A673 (cell line): Measurements from ENCODE around the gene ABCF3. TPM values are rescaled to one million over a fixed set of nuclear protein-coding genes. Genes with fewer than 3 reads are reported as not detected.

Source experiments
- BruUV-seq: library from RNA; stranded (reverse); fragments of 400-500 nt; replicated peaks from 2 replicates; lab custom pipeline; 2021; lab: Mats Ljungman, UMichigan
- CTCF ChIA-PET: fragments of 300-600 bp; sonication (Branson Sonifier 250); formaldehyde crosslinking; loops from one replicate; lab custom pipeline; 2022; ENCODE audit warnings: antibody characterized with exemption; lab: Charles Lee
- POLR2A ChIA-PET: fragments of 300-600 bp; sonication (Branson Sonifier 250); formaldehyde crosslinking; loops from one replicate; lab custom pipeline; 2022; ENCODE audit warnings: antibody characterized with exemption; ENCODE audit not compliant: low non-redundant PET; lab: Charles Lee
- DNase-seq: peaks from one replicate; pipeline ENCODE4 v3.0.0-alpha.2; 2015; ENCODE audit warnings: low spot score
- H3K27ac ChIP-seq: fragments of 200-600 bp; sonication (generic); 2 replicates; pipeline ENCODE4 v1.5.1; 2016; ENCODE audit warnings: mixed run types, low read depth, mild to moderate bottlenecking, mixed read lengths, antibody characterized with exemption, low read length; ENCODE audit not compliant: poor library complexity, severe bottlenecking
- H3K27me3 ChIP-seq: fragments of 200-600 bp; sonication (generic); replicated peaks from 2 replicates; pipeline ENCODE4 v1.6.1; 2017; ENCODE audit warnings: mixed run types, low read depth, mild to moderate bottlenecking, mixed read lengths, antibody characterized with exemption, low read length; ENCODE audit not compliant: insufficient read depth, poor library complexity
- H3K36me3 ChIP-seq: fragments of 200-600 bp; sonication (generic); 2 replicates; pipeline ENCODE4 v1.6.1; 2016; ENCODE audit warnings: mixed run types, mild to moderate bottlenecking, mixed read lengths, antibody characterized with exemption, low read length; ENCODE audit not compliant: insufficient read depth, poor library complexity, severe bottlenecking
- H3K4me1 ChIP-seq: fragments of 200-600 bp; sonication (generic); 2 replicates; pipeline ENCODE4 v1.6.1; 2017; ENCODE audit warnings: mixed run types, mild to moderate bottlenecking, mixed read lengths, antibody characterized with exemption, low read length; ENCODE audit not compliant: insufficient read depth, poor library complexity, severe bottlenecking
- H3K4me3 ChIP-seq: fragments of 200-600 bp; sonication (generic); 2 replicates; pipeline ENCODE4 v1.5.1; 2016; ENCODE audit warnings: low read depth, mixed run types, mild to moderate bottlenecking, mixed read lengths, low read length; ENCODE audit not compliant: poor library complexity, severe bottlenecking
- H3K9me3 ChIP-seq: fragments of 200-600 bp; sonication (generic); 2 replicates; pipeline ENCODE4 v1.6.1; 2016; ENCODE audit warnings: mixed run types, low read depth, mild to moderate bottlenecking, mixed read lengths, antibody characterized with exemption, low read length; ENCODE audit not compliant: poor library complexity, severe bottlenecking
- EZH2 ChIP-seq: fragments of 200-600 bp; sonication (generic); IDR thresholded peaks from 2 replicates; pipeline ENCODE4 v1.6.1; 2017; ENCODE audit warnings: borderline replicate concordance, low read depth, mild to moderate bottlenecking, mixed read lengths, antibody characterized with exemption, low read length; ENCODE audit not compliant: poor library complexity, severe bottlenecking
- intact Hi-C: fragments of 100-400 bp; cut with micrococcal nuclease; formaldehyde crosslinking; loops from one replicate; pipeline ENCODE4 v1.10.0; 2022; ENCODE audit not compliant: unreplicated experiment
- total RNA-seq: library from RNA; stranded (reverse); gene quantifications from 2 replicates; pipeline ENCODE4 v1.2.3, GENCODE V29; 2021
- TF ChIP-seq, protein P1 (sequence below): fragments of 300-800, 200-600 bp; sonication (generic); conservative IDR thresholded peaks from 2 replicates; pipeline ENCODE4 v1.5.1; 2017; ENCODE audit warnings: low read depth, mild to moderate bottlenecking, antibody characterized with exemption, low read length, moderate library complexity, mixed read lengths

ABCF3 gene
- total RNA-seq, 1 experiment from 2014 or later, result 65.1 TPM

DNA sequence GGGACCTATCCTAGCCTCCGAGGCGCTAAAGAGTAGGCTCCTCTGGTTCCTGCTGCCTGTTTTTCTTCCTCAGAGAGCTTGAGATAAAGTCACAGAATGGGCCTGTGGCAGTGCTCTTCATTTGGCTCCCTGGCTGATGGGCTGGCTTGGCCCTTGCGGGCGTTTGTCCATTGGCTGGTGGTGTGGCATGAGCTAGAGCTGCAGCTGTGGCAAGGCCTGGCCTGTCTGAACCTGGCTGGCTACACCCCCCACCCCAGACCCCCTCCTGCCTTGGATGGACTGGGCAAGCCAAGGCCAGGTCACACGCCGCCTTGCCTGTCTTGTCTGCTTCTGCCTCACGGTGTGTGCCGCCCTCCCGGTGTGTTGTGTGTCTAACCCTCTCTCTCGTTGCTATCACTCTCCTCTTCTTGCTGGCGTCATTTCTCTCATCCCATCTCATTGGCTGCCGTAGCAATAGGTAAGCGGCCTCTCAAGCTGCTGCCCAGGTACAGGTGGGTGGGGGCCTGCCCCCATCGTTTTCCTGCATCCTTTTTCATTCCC, 8.2 kb upstream of the ABCF3 start:
- peak overlapping the region; percentile 89 for H3K27ac ChIP-seq
- no TSS peak for BruUV-seq
- ChIA-PET CTCF (interaction anchor here (0.6 kb wide), 1 partner anchor 32 kb away, joined by 3 read pairs; no protein-coding TSS in a partner anchor), POLR2A (no interaction called here)
- intact Hi-C loops, result no loop called here
- H3K4me3 ChIP-seq, result no peak overlapping the region
- no peak for DNase-seq
- H3K36me3 ChIP-seq, result peaks cover 59% of the 10 kb centered on the region
- H3K9me3 ChIP-seq, result no peaks in the 10 kb centered on the region
- H3K4me1 ChIP-seq, result peaks cover 9% of the 10 kb centered on the region
- TF ChIP-seq EZH2, result no peak
- TF ChIP-seq, protein P1, sequence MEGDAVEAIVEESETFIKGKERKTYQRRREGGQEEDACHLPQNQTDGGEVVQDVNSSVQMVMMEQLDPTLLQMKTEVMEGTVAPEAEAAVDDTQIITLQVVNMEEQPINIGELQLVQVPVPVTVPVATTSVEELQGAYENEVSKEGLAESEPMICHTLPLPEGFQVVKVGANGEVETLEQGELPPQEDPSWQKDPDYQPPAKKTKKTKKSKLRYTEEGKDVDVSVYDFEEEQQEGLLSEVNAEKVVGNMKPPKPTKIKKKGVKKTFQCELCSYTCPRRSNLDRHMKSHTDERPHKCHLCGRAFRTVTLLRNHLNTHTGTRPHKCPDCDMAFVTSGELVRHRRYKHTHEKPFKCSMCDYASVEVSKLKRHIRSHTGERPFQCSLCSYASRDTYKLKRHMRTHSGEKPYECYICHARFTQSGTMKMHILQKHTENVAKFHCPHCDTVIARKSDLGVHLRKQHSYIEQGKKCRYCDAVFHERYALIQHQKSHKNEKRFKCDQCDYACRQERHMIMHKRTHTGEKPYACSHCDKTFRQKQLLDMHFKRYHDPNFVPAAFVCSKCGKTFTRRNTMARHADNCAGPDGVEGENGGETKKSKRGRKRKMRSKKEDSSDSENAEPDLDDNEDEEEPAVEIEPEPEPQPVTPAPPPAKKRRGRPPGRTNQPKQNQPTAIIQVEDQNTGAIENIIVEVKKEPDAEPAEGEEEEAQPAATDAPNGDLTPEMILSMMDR, result no peak
- no peaks in the 10 kb centered on the region for H3K27me3 ChIP-seq

DNA sequence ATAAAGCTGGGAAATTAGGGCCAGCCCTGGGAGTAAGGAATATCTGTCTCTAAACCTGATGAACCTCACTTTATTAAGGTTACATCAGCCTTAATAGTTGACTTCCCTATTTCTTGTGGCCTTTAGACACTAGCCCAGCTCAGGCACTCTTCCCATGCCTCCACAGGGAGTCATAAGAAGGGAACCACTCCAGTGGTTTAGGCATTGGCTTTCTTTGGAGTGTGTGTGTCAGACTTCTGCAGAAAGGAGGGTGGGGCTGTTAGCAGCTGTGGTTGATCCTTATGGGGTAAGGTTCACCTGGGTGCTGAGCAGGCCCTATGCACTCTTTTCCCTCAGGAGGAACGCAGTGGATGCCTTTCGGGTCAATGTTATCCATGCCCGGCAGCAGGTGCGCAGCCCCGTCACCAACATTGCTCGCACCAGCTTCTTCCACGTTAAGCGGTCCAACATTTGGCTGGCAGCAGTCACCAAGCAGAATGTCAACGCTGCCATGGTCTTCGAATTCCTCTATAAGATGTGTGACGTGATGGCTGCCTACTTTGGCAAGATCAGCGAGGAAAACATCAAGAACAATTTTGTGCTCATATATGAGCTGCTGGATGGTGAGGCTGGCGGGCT, 7.4 kb upstream of the ABCF3 start:
- DNase-seq, result no peak
- ChIA-PET CTCF (interaction anchor here (0.6 kb wide), 1 partner anchor 49 kb away, joined by 3 read pairs; no protein-coding TSS in a partner anchor), POLR2A (no interaction called here)
- Histone ChIP-seq H3K4me1 (peaks cover 9% of the 10 kb centered on the region), H3K27ac (no peak overlapping the region), H3K9me3 (no peaks in the 10 kb centered on the region), H3K4me3 (no peak overlapping the region), H3K27me3 (no peaks in the 10 kb centered on the region), H3K36me3 (peaks cover 67% of the 10 kb centered on the region)
- intact Hi-C loops, result no loop called here
- no TSS peak for BruUV-seq
- no peak for TF ChIP-seq EZH2
- TF ChIP-seq, protein P1, result no peak

DNA sequence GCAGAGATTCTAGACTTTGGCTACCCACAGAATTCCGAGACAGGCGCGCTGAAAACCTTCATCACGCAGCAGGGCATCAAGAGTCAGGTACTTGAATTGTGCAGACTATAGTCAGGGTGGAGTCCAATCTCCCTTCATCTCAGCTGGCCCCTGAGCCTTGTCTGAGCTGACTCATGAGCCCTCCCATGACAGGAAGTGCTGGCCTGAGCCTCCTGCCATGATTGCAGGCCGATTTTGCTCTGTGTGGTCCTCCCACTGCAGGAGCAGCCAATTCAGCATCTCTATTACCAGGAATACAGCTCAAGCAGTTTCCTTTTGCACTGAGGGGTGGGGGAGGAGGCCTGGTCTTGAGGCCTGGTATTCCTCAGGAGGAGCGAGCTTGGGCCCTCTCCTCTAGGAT, 5.8 kb upstream of the ABCF3 start:
- BruUV-seq, result no TSS peak
- H3K4me1 ChIP-seq, result peaks cover 15% of the 10 kb centered on the region
- H3K36me3 ChIP-seq, result peaks cover 76% of the 10 kb centered on the region
- H3K9me3 ChIP-seq, result no peaks in the 10 kb centered on the region
- intact Hi-C loops, result no loop called here
- POLR2A ChIA-PET, result no interaction called here
- CTCF ChIA-PET, result no interaction called here
- TF ChIP-seq, protein P1, result no peak
- TF ChIP-seq EZH2, result no peak
- H3K27ac ChIP-seq, result no peak overlapping the region
- no peaks in the 10 kb centered on the region for H3K27me3 ChIP-seq
- H3K4me3 ChIP-seq, result no peak overlapping the region
- DNase-seq, result no peak
